Skeletal muscle satellite cell (primary cell): ENCODE measurements around the gene ZFTA. TPM values are rescaled to one million over a fixed set of nuclear protein-coding genes. Genes with fewer than 3 reads are reported as not detected.
A peak's percentile ranks its signal among the peaks of the same experiment; 100 is the strongest.
"Not testable (repeated sequence)": the region's sequence is repeated elsewhere in the genome, so short reads cannot be mapped to it uniquely, and the experiment has no call there.

Experiments used
- H3K27me3 ChIP-seq: 2 replicates; pipeline ENCODE4 v1.7.0; 2013; ENCODE audit warnings: low read length; ENCODE audit not compliant: control insufficient read depth, insufficient read depth
- H3K36me3 ChIP-seq: 2 replicates; pipeline ENCODE4 v1.7.0; 2013; ENCODE audit warnings: mild to moderate bottlenecking, control low read depth, low read length; ENCODE audit not compliant: insufficient read depth
- H3K4me1 ChIP-seq: 2 replicates; pipeline ENCODE4 v1.7.0; 2013; ENCODE audit warnings: low read length; ENCODE audit not compliant: control insufficient read depth, insufficient read depth
- H3K4me2 ChIP-seq: 2 replicates; pipeline ENCODE4 v1.7.0; 2013; ENCODE audit warnings: mild to moderate bottlenecking, low read length
- H3K4me3 ChIP-seq: 2 replicates; pipeline ENCODE4 v1.7.0; 2013; ENCODE audit warnings: low read length
- H3K9ac ChIP-seq: 2 replicates; pipeline ENCODE4 v1.7.0; 2013; ENCODE audit warnings: mild to moderate bottlenecking, low read depth, low read length, moderate library complexity
- H3K9me3 ChIP-seq: replicated peaks from 2 replicates; pipeline ENCODE4 v1.7.0; 2013; ENCODE audit warnings: mild to moderate bottlenecking, control low read depth, low read length
- total RNA-seq: library from RNA; depleted of rRNA; stranded (reverse); fragments of >200 nt; gene quantifications from 2 replicates; pipeline ENCODE4 v1.2.3, GENCODE V29; 2012; rRNA removed

Gene ZFTA
- total RNA-seq, result 13.4 and 15.3 TPM in 2 replicates

GRCh38 chr11:63768237-63769041 is at the start of gene ZFTA:
TSS of gene ZFTA (minus strand) at chr11:63768775. CDS start at chr11:63768622, 153 bp downstream.
- Histone ChIP-seq H3K36me3 (peaks cover 6% of the 10 kb centered on the region), H3K4me3 (peak within 1 kb of the TSS; percentile 96), H3K4me1 (peaks cover 18% of the 10 kb centered on the region), H3K9me3 (no peaks in the 10 kb centered on the region), H3K9ac (peak within 1 kb of the TSS; percentile 87), H3K27me3 (no peaks in the 10 kb centered on the region), H3K4me2 (peak within 1 kb of the TSS; percentile 95)

DNA sequence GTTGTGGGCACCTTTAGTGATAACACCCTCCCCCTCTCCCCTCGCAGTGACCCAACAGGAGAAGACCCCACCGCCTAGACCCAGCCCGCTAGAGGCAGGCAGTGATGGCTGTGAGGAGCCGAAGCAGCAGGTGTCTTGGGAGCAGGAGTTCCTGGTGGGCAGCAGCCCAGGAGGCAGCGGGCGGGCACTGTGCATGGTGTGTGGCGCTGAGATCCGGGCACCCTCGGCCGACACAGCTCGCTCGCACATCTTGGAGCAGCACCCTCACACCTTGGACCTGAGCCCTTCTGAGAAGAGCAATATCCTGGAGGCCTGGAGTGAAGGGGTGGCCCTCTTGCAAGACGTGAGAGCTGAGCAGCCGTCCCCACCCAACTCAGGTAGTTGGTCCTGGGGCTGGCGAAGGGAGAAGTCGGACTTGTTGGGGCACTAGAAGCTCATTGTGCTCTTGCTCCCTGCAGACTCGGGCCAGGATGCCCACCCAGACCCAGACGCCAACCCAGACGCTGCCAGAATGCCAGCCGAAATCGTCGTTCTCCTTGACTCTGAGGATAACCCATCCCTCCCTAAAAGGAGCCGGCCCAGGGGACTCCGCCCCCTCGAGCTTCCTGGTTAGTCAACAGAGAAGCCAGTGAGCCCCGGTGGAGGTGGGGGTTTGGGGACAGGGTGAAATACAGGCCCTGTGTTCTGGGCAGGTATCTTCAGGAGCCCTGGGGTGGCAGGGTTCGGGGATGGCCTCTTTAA is 49.4 kb upstream of the ZFTA start:
- no peaks in the 10 kb centered on the region for H3K27me3 ChIP-seq
- peaks cover 10% of the 10 kb centered on the region for H3K4me1 ChIP-seq
- no peaks in the 10 kb centered on the region for H3K9me3 ChIP-seq
- no peak overlapping the region for H3K9ac ChIP-seq
- no peak overlapping the region for H3K4me2 ChIP-seq
- H3K4me3 ChIP-seq, result no peak overlapping the region
- H3K36me3 ChIP-seq, result peaks cover 57% of the 10 kb centered on the region

- Histone ChIP-seq H3K4me1 (peaks cover 17% of the 10 kb centered on the region), H3K9ac (no peak overlapping the region), H3K9me3 (no peaks in the 10 kb centered on the region), H3K4me2 (no peak overlapping the region), H3K36me3 (peaks cover 45% of the 10 kb centered on the region), H3K4me3 (no peak overlapping the region), H3K27me3 (no peaks in the 10 kb centered on the region)
These were observed 48.2 kb upstream of the ZFTA start for GRCh38 chr11:63816732-63817131.

DNA sequence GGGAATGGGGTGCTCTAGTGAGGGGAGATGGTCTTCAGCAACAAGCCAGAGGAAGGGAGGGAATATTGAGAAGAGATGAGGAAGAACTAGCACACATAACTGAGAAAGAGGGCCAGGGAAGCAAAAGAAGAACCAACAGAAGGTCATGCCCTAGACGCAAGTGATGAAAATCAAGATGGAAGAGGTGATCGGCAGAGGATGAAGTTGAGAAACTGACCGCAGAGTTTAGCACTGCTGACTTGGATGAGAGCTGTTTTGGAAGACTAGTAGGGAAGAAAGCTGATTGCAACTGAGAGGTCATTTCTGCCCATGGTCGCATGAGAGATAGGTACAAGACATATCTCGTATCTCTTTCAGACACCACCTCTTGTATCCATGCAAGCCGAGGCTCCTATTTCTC is 47.6 kb upstream of the ZFTA start:
- no peak overlapping the region for H3K4me3 ChIP-seq

DNA sequence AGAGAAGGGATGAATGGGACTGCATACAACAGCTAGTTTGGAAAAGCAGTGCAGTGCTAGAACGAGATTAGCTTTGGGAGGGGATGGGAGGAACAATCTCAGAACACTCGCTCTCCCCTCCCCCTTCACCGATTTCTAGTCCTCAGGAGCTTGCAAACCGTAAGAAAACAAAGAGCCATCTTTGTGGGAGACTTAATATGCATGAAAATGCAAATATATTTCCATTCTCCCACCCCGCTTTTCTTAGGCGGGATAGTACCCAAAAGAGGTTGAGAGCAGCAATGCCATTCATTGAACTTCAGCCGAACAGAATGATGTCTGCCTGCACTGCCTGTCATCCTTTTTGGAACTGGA is 45.8 kb upstream of the ZFTA start:
- Histone ChIP-seq H3K4me2 (peak overlapping the region; percentile 91), H3K4me1 (peaks cover 17% of the 10 kb centered on the region), H3K27me3 (no peaks in the 10 kb centered on the region), H3K9me3 (no peaks in the 10 kb centered on the region), H3K9ac (peak overlapping the region; percentile 95), H3K4me3 (peak overlapping the region; percentile 99), H3K36me3 (peaks cover 29% of the 10 kb centered on the region)

More for the DNA sequence above, 47.6 kb upstream of the ZFTA start:
- peaks cover 17% of the 10 kb centered on the region for H3K4me1 ChIP-seq
- no peak overlapping the region for H3K4me2 ChIP-seq
- H3K9me3 ChIP-seq, result no peaks in the 10 kb centered on the region
- H3K27me3 ChIP-seq, result no peaks in the 10 kb centered on the region
- H3K36me3 ChIP-seq, result peaks cover 39% of the 10 kb centered on the region
- H3K9ac ChIP-seq, result no peak overlapping the region

DNA sequence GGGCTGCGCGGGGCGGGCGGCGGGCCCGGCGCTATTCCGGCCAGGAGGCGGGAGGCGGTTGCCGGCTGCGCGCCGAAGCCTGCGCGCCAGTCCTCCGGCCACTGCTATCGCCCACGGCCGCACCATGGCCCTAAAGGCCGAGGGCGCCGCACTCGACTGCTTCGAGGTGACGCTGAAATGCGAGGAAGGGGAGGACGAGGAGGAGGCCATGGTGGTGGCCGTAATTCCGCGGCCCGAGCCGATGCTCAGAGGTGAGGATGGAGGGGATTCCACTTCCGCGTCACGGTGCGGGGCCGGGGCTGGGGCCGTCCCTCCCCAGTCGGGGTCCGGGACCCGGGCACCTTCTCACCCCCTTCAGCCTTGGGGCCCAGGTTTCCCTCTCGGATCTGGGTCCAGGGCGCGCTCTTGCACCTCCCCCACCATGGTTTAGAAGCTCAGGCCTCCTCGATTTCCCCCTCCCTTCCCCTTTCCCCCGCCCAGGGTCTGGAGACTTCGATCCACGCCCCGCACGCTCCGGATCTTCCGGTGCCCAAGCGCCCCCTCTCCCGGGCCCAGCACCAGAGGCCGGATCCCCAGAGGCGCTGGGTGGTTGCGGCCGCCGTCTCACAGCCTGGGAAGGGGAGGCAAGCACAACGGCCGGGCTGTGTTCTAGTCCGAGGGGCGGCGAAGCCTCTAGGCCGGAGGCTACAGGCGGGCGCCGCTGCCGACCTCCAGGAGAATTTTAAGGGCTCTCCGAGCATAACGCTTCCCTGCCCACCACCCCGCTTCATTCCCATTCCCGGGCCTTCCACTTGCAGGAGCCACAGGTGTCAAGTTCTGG is 45.2 kb upstream of the ZFTA start:
- Histone ChIP-seq H3K4me2 (peak overlapping the region; percentile 91), H3K4me3 (peak overlapping the region; percentile 99), H3K9ac (peak overlapping the region; percentile 95)

DNA sequence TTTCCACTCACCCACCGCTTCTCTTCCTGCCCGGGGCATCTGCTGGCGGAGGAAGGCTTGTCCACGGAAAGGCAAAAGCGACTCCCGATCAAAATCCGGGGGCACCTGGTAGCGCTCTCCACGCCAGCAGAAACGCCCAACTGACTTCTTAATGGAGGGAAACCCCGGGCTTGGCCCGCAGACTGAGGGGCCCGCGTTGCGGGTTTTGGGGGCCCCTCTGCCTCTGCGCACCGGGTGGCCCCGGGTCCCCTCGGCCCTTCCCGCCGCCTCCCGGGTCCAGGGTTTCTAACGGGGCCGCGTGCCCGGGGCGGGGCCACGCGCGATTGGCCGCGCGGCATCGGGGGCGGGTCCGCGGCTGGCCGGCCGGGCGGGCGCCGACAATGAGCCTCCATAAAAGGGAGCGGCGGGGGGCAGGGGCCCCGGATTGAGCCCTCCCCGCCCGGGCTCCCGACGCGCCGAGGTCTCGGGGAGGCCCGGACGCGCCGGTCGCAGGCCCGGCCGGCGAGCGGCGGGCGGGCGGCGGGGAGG is 44.5 kb upstream of the ZFTA start, which contains the start of gene SPINDOC:
TSS of gene SPINDOC (plus strand) at position 422 of the 528 bp plus-strand sequence. CDS start 231 bp downstream, outside the sequence.
- Histone ChIP-seq H3K4me2 (peak within 1 kb of the TSS; percentile 91), H3K9ac (peak within 1 kb of the TSS; percentile 95), H3K4me1 (peaks cover 17% of the 10 kb centered on the region), H3K36me3 (peaks cover 20% of the 10 kb centered on the region), H3K9me3 (no peaks in the 10 kb centered on the region), H3K27me3 (no peaks in the 10 kb centered on the region), H3K4me3 (peak within 1 kb of the TSS; percentile 99)

More for the DNA sequence above, 45.2 kb upstream of the ZFTA start:
- Histone ChIP-seq H3K4me1 (peaks cover 17% of the 10 kb centered on the region), H3K36me3 (peaks cover 27% of the 10 kb centered on the region), H3K9me3 (no peaks in the 10 kb centered on the region), H3K27me3 (no peaks in the 10 kb centered on the region)

DNA sequence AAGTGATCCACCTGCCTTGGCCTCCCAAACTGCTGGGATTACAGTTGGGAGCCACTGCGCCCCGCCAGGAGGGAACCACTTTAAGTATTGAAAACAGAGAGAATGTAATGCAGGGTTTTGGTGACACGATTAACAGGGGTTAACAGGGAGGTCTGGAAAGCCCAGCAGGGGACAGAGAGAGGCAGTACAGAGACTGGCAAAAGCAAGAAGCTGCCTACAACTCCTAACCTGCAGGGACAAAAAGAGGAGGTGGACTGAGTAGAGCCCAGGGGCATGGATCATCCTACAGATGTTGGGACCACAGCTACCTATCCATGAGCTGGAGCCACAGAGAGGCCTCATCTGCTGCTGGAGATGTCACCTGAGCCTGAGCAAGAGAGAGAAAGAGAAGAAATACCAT is 42.9 kb upstream of the ZFTA start:
- peaks cover 10% of the 10 kb centered on the region for H3K36me3 ChIP-seq
- no peaks in the 10 kb centered on the region for H3K27me3 ChIP-seq
- no peaks in the 10 kb centered on the region for H3K9me3 ChIP-seq
- H3K4me1 ChIP-seq, result peaks cover 17% of the 10 kb centered on the region
- no peak overlapping the region for H3K4me2 ChIP-seq
- H3K9ac ChIP-seq, result no peak overlapping the region
- H3K4me3 ChIP-seq, result no peak overlapping the region

- not testable (repeated sequence) for H3K27me3 ChIP-seq, H3K4me2 ChIP-seq, H3K9me3 ChIP-seq, H3K9ac ChIP-seq, H3K4me3 ChIP-seq, H3K36me3 ChIP-seq
- peaks cover 16% of the 10 kb centered on the region for H3K4me1 ChIP-seq
These were observed 41.8 kb upstream of the ZFTA start for GRCh38 chr11:63810383-63810782.

DNA sequence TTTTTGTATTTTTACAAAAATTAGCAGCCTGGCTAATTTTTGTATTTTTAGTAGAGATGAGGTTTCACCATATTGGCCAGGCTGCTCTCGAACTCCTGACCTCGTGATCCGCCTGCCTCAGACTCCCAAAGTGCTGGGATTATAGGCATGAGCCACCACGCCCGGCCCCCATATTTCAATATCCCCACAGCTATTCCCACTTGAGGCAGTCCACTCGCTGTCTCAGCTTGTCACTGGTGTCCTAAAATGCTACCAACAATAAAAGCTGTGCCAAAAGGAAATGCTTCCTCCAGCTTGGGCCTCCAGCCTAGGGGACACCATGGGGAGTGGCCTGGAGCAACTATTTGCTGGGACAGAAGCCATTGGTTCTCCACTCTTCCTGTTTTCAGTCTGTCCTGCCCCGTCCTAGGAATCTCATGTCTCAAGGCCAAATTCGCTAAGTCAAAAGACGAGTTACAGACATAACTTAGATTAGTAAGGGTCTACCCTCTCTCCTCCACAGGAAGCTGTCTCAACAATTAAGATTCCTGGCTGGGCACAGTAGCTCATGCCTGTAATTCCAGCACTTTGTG is 37.4 kb upstream of the ZFTA start:
- H3K36me3 ChIP-seq, result no peaks in the 10 kb centered on the region
- peaks cover 11% of the 10 kb centered on the region for H3K4me1 ChIP-seq
- no peak overlapping the region for H3K4me3 ChIP-seq

More for the DNA sequence above, 37.4 kb upstream of the ZFTA start:
- Histone ChIP-seq H3K9me3 (no peaks in the 10 kb centered on the region), H3K9ac (no peak overlapping the region), H3K4me2 (no peak overlapping the region), H3K27me3 (no peaks in the 10 kb centered on the region)
